ENCODE measurements around the gene RBM10.

The RBM10 gene

DNA sequence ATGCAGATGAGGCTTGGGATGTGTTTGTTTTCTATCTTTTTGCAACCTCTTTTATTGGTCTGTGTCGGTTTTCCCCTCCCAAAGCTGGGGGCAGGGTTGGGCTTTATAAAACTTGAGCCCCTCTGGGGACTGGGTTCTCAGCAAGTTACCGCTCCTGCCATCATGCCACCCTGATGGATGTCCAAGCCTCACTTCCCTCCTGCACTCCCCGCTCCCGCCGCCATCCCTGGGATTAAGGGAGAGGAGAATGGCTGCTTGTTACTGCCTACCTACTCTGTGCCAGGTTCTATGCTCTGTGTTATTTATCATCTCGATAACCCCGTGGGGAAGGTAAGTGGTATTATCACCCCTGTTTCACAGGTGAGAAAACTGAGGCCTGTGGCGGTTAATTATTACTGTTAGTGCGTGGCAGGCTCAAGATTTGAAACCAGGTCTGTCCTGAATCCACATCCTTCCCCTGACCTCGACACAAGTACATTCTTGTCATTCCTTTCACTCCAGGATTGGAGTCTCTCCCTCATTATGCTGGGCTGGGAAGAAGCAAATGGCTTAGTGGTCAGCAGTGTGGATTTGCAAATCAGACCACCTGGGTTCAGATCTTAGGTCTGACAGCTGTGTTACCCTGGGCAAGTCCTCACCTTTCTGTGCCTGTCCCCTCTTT is 53.1 kb downstream of the RBM10 start:
- no peak for DNase-seq (ENCODE audit: low read depth in 2 of 2)

GRCh38 chrX:47198687-47199080 is 53.7 kb downstream of the RBM10 start:
- DNase-seq (ENCODE audit: low read depth in 2 of 2) = no peak

- DNase-seq (ENCODE audit: low read depth in 2 of 2) = no peak
These were observed 54.3 kb downstream of the RBM10 start for GRCh38 chrX:47199286-47199685.

GRCh38 chrX:47200385-47201150 is 55.5 kb downstream of the RBM10 start:
- no peak for DNase-seq (ENCODE audit: low read depth in 2 of 2)

DNA sequence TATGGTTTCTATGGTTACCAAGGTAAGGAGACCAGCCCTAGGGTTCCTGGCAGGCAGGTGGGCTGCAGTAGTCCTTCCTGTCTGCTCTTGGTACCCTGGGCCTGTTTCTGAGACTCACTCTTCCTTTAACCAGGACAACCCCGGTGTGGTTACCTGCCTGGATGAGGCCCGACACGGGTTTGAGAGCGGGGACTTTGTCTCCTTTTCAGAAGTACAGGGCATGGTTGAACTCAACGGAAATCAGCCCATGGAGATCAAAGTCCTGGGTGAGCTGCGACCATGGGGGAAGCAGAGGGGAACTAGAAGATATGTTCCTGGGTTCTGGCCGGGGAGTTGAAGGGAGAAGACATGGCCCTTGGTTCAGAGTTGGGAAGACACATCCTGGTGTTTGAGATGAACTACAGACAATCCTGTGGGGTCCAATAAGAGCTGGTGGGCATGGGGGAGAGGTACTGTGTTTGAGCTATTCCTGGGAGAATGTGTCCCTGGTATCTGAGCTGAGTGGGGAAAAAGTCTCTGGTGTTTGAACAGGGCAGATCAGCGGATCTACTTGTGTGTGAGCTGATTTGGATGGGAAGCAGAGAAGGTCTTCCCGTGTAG is 56.4 kb downstream of the RBM10 start:
- no peak for DNase-seq (ENCODE audit: low read depth in 2 of 2)

- no peak for DNase-seq (ENCODE audit: low read depth in 2 of 2)
These were observed 57.3 kb downstream of the RBM10 start for GRCh38 chrX:47202316-47202715.

- no peak for DNase-seq (ENCODE audit: low read depth in 2 of 2)
These were observed 57.9 kb downstream of the RBM10 start for GRCh38 chrX:47202877-47203276.

- DNase-seq (ENCODE audit: low read depth in 2 of 2) = no peak
These were observed 59.9 kb downstream of the RBM10 start for GRCh38 chrX:47204970-47205369.

DNA sequence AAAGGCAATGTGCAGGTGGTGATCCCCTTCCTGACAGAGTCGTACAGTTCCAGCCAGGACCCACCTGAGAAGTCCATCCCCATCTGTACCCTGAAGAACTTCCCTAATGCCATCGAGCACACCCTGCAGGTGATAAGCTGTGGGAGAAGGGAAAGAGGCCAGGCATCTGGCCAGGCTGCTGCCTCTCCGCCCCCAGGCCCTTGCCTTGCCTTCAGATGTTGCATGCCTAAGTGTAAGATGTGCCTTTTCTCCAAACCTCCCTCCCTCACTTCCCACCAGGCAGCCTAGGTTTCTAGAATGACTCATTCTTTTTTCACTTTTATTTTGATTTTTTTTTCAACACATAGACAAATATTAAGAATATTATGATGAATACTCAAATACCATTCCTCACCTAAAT is 61.3 kb downstream of the RBM10 start:
- no peak for DNase-seq (ENCODE audit: low read depth in 2 of 2)

GRCh38 chrX:47208108-47208507 is 63.1 kb downstream of the RBM10 start:
- DNase-seq (ENCODE audit: low read depth in 2 of 2) = no peak

DNA sequence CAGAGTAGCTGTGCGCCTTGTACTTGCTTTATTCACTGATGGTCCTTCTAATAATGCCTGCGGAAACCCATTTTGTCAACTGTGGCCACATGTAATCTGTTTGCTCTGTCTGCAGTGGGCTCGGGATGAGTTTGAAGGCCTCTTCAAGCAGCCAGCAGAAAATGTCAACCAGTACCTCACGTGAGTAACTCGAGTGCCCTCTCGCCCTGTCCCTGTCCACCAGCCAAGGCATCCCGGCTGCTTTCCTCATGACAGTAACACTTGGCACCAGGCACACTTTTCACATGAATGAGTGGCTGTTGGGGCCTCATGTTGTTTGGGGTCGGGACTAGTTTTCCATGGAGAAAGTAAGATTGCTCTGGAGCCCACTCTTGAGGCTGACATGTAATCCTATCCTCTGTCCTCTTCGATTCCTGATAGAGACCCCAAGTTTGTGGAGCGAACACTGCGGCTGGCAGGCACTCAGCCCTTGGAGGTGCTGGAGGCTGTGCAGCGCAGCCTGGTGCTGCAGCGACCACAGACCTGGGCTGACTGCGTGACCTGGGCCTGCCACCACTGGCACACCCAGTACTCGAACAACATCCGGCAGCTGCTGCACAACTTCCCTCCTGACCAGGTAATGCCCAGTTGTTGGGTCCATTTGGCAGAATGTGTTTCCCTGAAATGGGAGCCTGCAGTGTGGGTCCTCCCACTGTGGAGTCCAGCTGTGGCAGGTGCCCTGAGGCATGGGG is 64.7 kb downstream of the RBM10 start:
- DNase-seq (ENCODE audit: low read depth in 2 of 2) = no peak

DNA sequence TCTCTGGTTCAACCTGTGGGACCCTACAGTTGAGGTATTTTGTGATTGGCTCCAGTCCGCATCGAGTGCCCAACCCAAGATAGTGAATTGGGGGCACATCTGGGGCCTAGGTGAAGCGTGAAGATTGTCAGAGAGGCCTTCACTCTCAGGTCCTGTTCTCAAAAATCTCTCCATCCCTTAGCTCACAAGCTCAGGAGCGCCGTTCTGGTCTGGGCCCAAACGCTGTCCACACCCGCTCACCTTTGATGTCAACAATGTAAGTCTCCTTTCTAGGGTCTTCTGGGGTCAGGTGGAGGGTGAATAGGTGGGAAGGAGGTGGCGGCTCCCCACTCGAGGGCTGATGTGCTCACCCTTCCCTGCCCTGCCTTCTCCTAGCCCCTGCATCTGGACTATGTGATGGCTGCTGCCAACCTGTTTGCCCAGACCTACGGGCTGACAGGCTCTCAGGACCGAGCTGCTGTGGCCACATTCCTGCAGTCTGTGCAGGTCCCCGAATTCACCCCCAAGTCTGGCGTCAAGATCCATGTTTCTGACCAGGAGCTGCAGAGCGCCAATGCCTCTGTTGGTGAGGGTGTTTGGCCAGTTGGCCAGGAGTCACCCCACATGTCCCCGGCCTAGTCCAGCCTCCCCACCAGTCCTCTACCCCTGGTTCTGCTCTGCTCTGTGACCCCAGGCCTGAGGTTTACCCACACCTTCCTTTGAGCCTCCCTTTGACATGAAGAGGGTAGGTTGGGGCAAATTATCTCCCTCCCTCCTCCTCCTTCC is 65.8 kb downstream of the RBM10 start:
- no peak for DNase-seq (ENCODE audit: low read depth in 2 of 2)

- no peak for DNase-seq (ENCODE audit: low read depth in 2 of 2)
These were observed 67.6 kb downstream of the RBM10 start for GRCh38 chrX:47212381-47213293.

DNA sequence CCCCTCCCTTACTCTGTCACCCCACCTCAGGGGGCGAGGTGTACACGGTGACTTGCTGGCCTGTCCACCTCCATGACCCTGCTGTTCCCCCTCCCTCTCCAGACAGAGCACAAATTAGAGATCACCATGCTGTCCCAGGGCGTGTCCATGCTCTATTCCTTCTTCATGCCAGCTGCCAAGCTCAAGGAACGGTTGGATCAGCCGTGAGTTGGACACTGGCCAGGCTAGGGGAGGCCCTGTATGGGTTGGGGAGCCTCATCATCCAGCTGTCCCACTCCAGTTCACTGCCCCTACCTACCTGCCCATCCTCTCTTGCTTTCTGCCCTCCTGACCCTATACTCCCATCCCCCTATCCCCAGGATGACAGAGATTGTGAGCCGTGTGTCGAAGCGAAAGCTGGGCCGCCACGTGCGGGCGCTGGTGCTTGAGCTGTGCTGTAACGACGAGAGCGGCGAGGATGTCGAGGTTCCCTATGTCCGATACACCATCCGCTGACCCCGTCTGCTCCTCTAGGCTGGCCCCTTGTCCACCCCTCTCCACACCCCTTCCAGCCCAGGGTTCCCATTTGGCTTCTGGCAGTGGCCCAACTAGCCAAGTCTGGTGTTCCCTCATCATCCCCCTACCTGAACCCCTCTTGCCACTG is 69.5 kb downstream of the RBM10 start:
- DNase-seq (ENCODE audit: low read depth in 2 of 2) = no peak

- DNase-seq (ENCODE audit: low read depth in 2 of 2) = no peak
These were observed 70.4 kb downstream of the RBM10 start for GRCh38 chrX:47215291-47215900.

GRCh38 chrX:47216393-47216925 is 71.4 kb downstream of the RBM10 start:
- no peak for DNase-seq (ENCODE audit: low read depth in 2 of 2)

DNA sequence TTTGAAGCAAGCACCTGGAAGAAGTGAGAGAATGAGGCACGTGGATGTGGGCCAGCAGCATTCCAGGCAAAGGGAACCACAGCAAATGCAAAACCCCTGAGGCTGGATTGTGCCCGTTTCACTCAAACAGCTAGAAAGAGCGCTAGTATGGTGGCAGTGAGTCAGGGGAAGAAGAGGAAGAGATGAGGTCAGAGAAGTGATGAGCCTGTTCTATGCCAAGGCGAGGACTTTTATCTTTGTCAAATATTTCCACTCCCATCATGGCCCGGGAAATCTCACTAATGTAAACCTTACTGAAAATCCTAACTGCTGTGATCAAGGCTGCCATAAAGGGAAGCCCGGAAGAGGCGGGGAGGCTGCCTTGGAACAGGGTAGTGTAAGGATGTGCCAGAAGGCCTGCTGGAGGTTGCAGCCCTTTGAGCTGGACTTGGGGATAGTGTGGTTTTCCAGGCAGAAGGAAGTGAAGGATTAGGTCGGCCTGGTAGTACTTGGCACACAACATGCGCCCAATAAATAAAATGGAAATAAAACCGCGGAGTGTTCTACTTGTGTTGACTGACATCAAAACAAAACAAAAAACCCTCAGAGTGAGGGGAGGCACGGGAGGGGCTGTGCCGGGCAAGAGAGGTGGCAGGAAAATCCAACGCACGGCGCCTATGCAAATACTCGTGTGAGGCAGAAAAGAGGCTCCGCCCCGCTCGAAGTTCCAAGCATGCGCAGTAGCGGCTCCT is 72.3 kb downstream of the RBM10 start:
- no peak for DNase-seq (ENCODE audit: low read depth in 2 of 2)

DNA sequence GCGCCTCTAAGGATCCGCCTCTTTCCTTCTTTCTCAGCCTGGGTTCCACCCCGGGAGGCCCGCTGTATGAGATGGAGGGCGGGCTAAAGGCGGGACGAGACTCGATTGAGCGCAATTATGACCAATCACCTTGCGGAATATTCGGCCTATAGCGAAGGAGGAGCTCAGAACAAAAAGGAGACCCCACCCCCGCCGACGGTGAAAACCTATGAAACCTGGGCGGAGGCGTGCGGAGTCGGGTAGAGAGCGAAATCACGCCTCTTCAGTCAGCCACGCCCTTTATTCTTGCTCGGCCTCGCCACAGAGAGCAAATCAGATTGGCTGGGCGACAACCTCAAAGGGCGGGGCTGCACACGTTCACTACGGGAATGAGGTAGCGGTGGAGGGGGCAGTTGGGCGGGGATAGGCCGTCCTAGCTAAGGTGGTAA is 72.8 kb downstream of the RBM10 start:
- DNase-seq (ENCODE audit: low read depth in 2 of 2) = peak; percentile 90 to 94
